Liver (tissue), 3 donors: Measurements from ENCODE around the gene CSN2.

Source experiments
- GABPA ChIP-seq, 2 donors: IDR thresholded peaks in 1 of 2; conservative IDR thresholded peaks in 1 of 2; 2 replicates each; pipeline ENCODE4 v1.6.1; 2016; ENCODE audit warnings: antibody characterized with exemption in 2 of 2, mild to moderate bottlenecking in 1 of 2, moderate library complexity in 1 of 2
- HNF4A ChIP-seq, 2 donors: conservative IDR thresholded peaks; 2 replicates each; pipeline ENCODE4 v1.6.1; 2016; ENCODE audit warnings: antibody characterized with exemption in 2 of 2, mild to moderate bottlenecking in 2 of 2
- HNF4G ChIP-seq: IDR thresholded peaks from 2 replicates; pipeline ENCODE4 v1.6.1; 2016; ENCODE audit warnings: antibody characterized with exemption
- JUND ChIP-seq, 2 donors: IDR thresholded peaks; 2 replicates each; pipeline ENCODE4 v1.6.1; 2016; ENCODE audit warnings: antibody characterized with exemption in 2 of 2
- RAD21 ChIP-seq, 2 donors: IDR thresholded peaks; 2 replicates each; pipeline ENCODE4 v1.6.1; 2016; ENCODE audit warnings: antibody characterized with exemption in 2 of 2, mild to moderate bottlenecking in 2 of 2
- SP1 ChIP-seq: IDR thresholded peaks from 2 replicates; pipeline ENCODE4 v1.6.1; 2018; ENCODE audit warnings: antibody characterized with exemption, mild to moderate bottlenecking
- TAF1 ChIP-seq: conservative IDR thresholded peaks from 2 replicates; pipeline ENCODE4 v1.6.1; 2016; ENCODE audit warnings: antibody characterized with exemption, mild to moderate bottlenecking
- YY1 ChIP-seq: IDR thresholded peaks from 2 replicates; pipeline ENCODE4 v1.6.1; 2016; ENCODE audit warnings: antibody characterized with exemption, mild to moderate bottlenecking
- TF ChIP-seq, protein P1 (sequence below): fragments of 150-350 bp; IDR thresholded peaks from 2 replicates; pipeline ENCODE4 v1.5.1; 2017; ENCODE audit warnings: improper control_type of control experiment, low read depth, low read length; ENCODE audit not compliant: missing input control
- TF ChIP-seq, protein P2 (sequence below): IDR thresholded peaks from 2 replicates; pipeline ENCODE4 v1.6.1; 2016; ENCODE audit warnings: antibody characterized with exemption
- TF ChIP-seq, protein P3 (sequence below): IDR thresholded peaks from 2 replicates; pipeline ENCODE4 v1.6.1; 2016; ENCODE audit warnings: antibody characterized with exemption
- TF ChIP-seq, protein P4 (sequence below): IDR thresholded peaks from 2 replicates; pipeline ENCODE4 v1.6.1; 2016; ENCODE audit warnings: antibody characterized with exemption, mild to moderate bottlenecking
- TF ChIP-seq, protein P5 (sequence below): IDR thresholded peaks from 2 replicates; pipeline ENCODE4 v1.6.1; 2016; ENCODE audit warnings: antibody characterized with exemption
- donor health status: healthy.
- donor health status: healthy.

DNA sequence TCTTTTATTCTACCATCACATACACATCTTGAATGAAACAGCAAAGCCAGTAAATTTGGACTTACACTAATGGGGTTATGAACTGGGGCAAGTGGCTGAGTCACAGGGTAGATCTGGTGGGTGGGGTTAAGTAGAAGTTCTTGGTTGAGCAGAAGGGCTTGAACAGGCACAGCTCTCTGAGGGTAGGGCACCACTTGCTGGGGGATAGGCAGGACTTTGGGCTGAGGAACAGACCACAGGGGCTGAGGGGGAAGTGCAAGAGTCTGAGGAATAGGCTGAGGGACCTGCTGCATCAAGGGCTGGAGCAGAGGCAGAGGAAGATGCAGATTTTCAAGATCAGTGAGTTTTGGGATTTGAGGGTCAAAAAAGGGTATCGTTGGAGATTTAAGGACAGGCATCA is 8.3 kb downstream of the CSN2 start:
- TF ChIP-seq, protein P1, sequence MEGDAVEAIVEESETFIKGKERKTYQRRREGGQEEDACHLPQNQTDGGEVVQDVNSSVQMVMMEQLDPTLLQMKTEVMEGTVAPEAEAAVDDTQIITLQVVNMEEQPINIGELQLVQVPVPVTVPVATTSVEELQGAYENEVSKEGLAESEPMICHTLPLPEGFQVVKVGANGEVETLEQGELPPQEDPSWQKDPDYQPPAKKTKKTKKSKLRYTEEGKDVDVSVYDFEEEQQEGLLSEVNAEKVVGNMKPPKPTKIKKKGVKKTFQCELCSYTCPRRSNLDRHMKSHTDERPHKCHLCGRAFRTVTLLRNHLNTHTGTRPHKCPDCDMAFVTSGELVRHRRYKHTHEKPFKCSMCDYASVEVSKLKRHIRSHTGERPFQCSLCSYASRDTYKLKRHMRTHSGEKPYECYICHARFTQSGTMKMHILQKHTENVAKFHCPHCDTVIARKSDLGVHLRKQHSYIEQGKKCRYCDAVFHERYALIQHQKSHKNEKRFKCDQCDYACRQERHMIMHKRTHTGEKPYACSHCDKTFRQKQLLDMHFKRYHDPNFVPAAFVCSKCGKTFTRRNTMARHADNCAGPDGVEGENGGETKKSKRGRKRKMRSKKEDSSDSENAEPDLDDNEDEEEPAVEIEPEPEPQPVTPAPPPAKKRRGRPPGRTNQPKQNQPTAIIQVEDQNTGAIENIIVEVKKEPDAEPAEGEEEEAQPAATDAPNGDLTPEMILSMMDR = no peak
- no peak for TF ChIP-seq TAF1
- TF ChIP-seq, protein P2, sequence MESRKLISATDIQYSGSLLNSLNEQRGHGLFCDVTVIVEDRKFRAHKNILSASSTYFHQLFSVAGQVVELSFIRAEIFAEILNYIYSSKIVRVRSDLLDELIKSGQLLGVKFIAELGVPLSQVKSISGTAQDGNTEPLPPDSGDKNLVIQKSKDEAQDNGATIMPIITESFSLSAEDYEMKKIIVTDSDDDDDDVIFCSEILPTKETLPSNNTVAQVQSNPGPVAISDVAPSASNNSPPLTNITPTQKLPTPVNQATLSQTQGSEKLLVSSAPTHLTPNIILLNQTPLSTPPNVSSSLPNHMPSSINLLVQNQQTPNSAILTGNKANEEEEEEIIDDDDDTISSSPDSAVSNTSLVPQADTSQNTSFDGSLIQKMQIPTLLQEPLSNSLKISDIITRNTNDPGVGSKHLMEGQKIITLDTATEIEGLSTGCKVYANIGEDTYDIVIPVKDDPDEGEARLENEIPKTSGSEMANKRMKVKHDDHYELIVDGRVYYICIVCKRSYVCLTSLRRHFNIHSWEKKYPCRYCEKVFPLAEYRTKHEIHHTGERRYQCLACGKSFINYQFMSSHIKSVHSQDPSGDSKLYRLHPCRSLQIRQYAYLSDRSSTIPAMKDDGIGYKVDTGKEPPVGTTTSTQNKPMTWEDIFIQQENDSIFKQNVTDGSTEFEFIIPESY = no peak
- no peak for TF ChIP-seq YY1
- TF ChIP-seq, protein P3, sequence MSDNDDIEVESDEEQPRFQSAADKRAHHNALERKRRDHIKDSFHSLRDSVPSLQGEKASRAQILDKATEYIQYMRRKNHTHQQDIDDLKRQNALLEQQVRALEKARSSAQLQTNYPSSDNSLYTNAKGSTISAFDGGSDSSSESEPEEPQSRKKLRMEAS = no peak
- no peak for TF ChIP-seq RAD21 (IDR thresholded peaks at IDR 0.05)
- TF ChIP-seq SP1 = no peak
- no peak for TF ChIP-seq JUND (IDR thresholded peaks at IDR 0.05)
- TF ChIP-seq, protein P4, sequence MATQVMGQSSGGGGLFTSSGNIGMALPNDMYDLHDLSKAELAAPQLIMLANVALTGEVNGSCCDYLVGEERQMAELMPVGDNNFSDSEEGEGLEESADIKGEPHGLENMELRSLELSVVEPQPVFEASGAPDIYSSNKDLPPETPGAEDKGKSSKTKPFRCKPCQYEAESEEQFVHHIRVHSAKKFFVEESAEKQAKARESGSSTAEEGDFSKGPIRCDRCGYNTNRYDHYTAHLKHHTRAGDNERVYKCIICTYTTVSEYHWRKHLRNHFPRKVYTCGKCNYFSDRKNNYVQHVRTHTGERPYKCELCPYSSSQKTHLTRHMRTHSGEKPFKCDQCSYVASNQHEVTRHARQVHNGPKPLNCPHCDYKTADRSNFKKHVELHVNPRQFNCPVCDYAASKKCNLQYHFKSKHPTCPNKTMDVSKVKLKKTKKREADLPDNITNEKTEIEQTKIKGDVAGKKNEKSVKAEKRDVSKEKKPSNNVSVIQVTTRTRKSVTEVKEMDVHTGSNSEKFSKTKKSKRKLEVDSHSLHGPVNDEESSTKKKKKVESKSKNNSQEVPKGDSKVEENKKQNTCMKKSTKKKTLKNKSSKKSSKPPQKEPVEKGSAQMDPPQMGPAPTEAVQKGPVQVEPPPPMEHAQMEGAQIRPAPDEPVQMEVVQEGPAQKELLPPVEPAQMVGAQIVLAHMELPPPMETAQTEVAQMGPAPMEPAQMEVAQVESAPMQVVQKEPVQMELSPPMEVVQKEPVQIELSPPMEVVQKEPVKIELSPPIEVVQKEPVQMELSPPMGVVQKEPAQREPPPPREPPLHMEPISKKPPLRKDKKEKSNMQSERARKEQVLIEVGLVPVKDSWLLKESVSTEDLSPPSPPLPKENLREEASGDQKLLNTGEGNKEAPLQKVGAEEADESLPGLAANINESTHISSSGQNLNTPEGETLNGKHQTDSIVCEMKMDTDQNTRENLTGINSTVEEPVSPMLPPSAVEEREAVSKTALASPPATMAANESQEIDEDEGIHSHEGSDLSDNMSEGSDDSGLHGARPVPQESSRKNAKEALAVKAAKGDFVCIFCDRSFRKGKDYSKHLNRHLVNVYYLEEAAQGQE = no peak
- no peak for TF ChIP-seq HNF4G
- no peak for TF ChIP-seq GABPA (IDR thresholded peaks at IDR 0.05 in 1 of 2, conservative IDR thresholded peaks at IDR 0.05 in 1 of 2)
- no peak for TF ChIP-seq HNF4A (conservative IDR thresholded peaks at IDR 0.05)
- TF ChIP-seq, protein P5, sequence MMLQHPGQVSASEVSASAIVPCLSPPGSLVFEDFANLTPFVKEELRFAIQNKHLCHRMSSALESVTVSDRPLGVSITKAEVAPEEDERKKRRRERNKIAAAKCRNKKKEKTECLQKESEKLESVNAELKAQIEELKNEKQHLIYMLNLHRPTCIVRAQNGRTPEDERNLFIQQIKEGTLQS = no peak
